ENCODE data around the gene CAPG.
"Not testable (repeated sequence)": the region's sequence is repeated elsewhere in the genome, so short reads cannot be mapped to it uniquely, and the experiment has no call there.

The CAPG gene

DNA sequence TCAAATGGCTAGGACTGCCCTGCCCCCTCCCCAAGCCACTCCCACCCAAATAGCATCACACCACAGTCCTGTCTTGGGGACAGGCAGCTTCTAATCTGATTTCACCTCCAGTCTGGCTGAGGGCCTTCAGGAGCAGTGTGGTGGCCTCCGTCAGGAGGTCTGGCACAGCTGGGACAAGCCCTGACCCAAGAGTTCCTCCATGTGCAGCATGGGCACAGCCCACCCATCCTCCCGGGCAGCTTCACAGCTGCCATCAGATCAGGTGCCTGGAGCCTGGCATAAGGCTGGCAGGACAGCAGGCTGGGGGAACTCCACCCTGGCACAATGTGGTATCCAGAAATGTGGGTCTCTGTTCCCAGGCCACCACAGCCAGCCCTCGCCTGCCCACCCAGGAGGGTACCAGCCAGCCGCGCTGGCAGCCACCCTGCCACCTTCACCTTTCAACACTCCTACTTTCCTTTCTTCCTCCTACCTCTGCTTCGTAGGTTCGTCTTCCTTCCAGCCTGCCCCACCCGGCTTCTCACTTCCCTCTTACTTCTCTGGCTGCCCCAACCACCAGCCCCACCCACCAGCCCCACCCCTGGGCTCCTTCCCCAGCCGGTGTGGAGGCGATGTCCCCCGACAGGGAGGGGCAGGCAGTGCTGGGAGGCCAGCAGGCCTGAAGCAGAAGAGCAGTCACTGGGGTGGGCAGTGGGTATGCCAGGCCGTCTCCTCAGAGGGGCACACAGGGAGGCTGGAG lies at the start of gene CAPG:
TSS of gene CAPG (minus strand) at position 522 of the 739 bp plus-strand sequence. CDS start 8,221 bp downstream, outside the sequence.
- no peak for DNase-seq (ENCODE audit: low read depth)

DNA sequence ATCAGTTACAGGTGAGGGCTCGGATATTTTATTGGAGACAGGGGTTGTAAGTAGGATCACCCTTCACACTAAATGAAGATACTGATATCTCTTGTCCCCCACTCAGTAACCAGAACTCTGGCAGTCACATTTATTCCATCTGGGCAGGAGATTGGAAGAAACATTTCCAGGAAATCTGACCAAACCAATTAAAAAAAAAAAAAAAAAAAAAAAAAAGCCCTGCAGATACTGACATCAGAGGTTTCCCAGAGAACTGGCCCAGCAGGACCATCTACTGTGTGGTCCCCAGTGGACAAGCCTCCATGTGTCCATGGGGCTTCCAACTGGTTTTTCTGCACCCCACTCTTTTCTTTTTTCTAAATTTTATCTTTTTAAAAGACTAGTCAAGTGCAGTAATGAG lies 49.6 kb upstream of the CAPG start:
- no peak for DNase-seq (ENCODE audit: low read depth)

- DNase-seq (ENCODE audit: low read depth), result no peak
These were observed 48.7 kb upstream of the CAPG start for GRCh38 chr2:85458601-85459563.

- DNase-seq (ENCODE audit: low read depth), result no peak
These were observed 47.7 kb upstream of the CAPG start for GRCh38 chr2:85457877-85458316.

DNA sequence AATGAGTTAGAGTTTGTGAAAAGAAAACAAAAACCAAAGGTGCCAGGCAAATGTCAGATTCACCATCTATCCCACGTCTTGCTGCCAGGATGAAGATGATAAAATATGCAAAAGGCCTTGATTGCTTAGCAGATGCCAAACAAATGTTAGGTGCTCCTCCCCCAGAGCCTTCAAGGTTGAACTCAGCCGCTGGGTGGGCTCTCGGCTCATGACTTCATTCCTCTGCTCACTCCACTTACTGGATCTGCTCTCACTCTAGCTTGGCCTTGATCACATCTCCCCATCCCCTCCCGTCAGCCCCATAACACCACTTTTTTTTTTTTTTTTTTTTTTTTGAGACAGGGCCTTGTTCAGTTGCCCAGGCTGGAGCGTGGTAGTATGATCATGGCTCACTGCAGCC lies 46.9 kb upstream of the CAPG start:
- no peak for DNase-seq (ENCODE audit: low read depth)

- no peak for DNase-seq (ENCODE audit: low read depth)
These were observed 45.5 kb upstream of the CAPG start for GRCh38 chr2:85455552-85456090.

DNA sequence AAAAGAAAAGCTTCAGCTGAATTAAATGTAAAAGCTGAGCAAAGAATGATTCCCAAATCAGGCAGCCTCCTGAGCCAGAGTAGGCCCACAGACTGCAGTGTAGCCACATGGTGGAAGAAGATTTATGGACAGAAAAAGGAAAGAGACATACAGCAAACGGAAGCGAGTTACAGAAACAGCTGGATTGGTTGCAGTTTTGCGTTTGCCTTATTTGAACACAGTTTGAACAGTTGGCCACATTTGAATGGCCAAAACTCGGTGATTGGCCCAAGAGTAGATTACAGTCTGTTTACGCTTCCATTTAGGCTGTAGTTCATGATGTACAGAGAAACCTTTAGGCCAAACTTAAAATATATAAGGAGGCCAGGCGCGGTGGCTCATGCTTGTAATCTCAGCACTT lies 43.4 kb upstream of the CAPG start:
- no peak for DNase-seq (ENCODE audit: low read depth)

DNA sequence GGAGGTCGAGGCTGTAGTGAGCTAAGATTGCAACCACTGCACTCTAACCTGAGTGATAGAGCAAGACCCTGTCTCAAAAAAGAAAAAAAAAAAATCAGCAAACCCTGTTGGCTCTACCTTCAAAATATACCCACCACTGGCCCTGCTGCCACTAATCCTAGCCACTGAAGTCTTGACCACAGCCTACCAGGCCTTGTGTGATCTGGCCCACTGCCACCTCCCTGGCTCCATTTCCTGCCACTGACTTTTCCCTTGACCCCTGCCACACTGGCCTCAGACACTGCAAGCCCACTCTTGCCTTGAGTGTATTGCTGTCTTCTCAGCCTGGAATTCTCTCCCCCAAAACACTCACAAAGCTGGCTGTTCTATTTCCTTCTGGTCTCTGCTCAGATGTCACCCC lies 42.1 kb upstream of the CAPG start:
- no peak for DNase-seq (ENCODE audit: low read depth)

DNA sequence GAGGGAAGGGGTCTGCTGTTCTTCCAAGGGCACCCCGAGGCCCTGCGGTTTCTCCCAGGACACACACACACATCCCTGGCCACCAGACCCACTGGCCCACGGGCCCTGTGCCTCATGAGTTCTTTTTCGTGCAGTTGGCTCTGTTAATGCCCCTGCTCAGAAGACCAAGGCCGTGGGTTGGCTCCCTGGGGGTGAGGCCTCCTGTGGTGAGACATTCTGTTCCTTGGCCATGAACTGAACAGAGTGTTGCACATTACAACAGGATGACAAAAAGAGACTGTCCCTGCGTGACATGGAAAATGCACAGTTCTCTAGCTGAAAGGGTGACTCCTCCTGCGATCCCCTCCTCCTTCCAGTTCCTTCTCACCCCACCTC lies 39.0 kb upstream of the CAPG start:
- DNase-seq (ENCODE audit: low read depth), result no peak

- DNase-seq (ENCODE audit: low read depth), result no peak
These were observed 38.5 kb upstream of the CAPG start for GRCh38 chr2:85448461-85449213.

DNA sequence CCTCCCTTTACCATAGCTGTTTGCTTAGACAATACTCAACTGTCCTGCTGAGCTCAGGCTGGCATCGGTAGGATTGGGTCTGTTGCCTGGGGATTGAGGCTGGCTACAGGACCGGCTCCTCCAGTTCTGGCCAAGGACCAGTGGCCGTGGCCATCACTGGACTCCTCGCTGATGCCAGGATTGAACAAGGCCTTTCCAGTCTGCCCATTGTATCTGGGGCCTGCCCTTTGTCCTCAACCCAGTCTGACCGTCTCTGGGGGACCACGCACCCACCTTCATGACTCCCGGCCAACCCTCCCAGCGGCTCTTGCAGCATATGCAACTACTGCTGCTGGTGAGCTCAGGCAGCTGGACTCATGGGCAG lies 37.0 kb upstream of the CAPG start:
- DNase-seq (ENCODE audit: low read depth), result no peak

DNA sequence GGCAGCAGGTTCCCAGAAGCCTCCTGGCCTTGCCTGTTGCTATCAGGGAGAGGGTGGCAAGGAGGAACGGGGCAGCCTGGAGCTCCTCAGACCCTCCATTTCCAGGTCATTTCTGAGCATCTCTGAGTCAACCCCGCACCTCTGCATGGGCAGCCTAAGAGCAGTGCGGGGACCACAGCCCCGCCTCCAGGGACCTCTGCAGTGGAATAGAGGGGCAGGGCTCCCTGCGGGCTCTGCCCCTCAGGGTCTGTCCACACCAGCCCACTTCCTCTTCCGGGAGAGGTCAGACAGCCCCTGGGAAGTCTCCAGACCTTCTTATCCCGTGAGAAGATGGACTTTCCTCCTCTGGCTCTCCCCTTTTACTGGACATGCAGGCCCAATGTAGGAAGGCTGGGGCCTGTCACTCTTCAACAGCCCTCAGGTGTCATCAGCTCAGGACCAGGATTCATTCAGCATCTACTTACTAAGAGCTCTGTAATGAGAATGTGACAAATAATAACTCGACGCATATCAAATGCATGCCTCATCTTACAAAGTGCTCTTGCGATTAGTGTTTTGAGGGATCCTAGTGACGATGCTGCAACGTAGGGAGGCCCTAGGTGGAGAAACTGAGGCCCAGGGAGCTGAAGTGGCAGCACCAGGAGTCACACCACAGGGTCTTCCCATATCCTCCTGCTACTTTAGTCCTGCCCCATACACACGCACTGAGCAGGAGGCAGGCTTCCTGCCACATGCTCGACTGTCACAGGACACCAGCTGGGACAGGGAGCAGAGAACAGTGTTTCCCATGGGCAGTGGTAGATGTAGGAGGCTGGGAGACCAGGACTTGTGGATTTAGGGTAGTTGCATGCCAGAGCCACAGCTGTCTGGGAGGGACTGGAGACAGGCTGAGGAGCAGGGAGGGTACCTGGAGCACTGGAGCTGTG lies 36.4 kb upstream of the CAPG start:
- DNase-seq (ENCODE audit: low read depth), result no peak

DNA sequence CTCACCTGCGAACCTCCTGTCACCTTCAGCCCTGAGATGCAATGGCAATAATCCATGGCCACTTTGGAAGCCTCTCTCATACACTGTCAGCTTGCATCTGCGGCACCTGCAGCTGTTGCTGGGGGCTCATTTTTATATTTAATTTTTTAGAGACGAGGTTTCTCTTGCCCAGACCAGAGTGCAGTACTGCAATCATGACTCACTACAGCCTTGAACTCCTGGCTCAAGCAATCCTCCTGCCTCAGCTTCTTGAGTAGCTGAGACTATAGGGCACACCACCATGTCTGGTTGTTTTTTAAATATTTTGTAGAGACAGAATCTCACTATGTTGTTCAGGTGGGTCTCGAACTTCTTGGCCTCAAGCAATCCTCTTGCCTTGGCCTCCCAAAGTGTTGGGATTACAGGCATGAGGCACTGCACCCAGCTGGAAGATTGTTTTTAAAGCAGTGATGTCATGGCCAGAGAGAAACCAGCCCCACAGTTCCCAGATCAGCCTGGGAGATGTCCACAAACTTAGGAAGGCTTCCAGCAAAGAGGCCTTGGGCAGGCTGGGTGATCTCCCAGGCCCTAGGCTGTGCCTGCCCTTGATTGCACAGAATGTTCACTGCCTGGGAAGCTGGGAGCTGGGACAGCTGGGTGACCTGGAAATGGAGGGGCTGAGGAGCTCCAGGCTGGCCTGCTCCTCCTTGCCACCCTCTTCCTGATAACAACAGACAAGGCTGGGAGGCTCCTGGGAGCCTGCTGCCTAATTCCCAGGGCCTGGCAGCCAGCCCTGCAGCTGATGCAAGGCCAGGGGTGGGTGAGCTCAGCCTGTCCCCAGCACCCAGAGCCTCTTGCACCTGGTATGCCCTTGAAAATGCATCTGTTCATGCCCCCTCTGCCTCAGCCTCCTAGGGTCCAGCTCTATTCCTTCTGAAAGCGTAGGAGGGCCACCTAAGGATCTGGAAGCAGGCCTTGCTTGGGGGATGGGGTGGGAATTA lies 35.4 kb upstream of the CAPG start:
- no peak for DNase-seq (ENCODE audit: low read depth)

DNA sequence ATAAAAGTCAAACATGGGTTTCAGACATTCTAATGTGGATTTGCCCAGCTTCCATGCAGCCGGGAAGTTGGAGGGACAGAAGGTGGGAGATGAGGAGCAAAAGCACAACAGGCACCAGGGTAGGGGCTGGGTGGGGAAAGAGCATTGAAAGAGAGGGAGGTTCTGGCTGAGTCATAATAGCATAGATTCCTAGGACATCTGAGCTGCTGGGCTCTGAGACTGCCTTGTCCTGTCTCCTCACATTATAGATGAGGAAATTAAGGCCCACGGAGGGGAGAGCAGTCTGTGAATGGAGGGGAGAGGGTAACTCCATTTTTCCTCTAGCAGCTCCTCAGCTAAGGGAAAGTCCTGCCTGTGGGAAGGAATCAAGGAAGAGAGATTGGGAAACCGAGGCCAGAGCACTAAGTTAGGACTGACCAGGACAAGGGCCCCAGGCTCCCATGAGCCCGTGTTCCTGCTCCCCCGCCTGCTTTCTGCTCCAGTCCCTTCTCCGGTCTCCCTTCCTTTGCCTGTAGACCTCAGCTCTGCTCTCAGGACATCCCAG lies 34.5 kb upstream of the CAPG start:
- DNase-seq (ENCODE audit: low read depth), result no peak

GRCh38 chr2:85441864-85442263 lies 31.7 kb upstream of the CAPG start:
- no peak for DNase-seq (ENCODE audit: low read depth)

DNA sequence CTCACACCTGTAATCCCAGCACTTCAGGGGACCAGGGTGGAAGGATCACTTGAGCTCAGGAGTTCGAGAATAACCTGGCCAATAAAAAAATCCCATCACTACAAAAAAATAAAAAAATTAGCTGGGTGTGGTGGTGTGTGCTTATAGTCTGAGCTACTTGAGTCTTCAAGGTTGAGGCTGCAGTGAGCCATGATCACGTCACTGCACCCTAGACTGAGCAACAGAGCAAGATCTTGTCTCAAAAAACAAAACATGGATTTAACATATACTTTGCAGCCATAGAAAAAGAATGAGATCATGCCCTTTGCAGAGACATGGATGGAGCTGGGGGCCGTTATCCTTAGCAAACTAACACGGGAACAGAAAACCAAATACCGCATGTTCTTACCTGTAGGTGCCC lies 30.6 kb upstream of the CAPG start:
- DNase-seq (ENCODE audit: low read depth), result no peak

DNA sequence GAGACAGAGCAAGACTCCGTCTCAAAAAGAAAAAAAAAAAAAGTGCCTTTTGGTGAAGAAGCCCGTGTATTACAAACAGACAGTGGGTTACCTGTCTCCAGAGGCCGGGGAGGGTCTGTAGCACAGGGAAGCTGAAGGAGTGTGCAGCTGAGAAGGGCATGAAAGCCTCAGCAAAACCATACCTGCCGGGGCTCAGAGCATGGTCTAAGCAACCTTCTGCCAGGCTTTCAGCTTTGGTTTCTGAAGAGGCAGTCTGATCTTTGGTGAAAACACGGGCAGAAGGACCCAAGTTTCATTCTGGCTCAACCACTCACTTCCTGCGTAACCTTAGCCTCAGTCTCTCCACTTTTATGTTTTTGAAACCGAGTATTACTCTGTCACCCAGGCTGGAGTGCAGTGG lies 29.8 kb upstream of the CAPG start:
- no peak for DNase-seq (ENCODE audit: low read depth)

- not testable (repeated sequence) for DNase-seq (ENCODE audit: low read depth)
These were observed 29.4 kb upstream of the CAPG start for GRCh38 chr2:85439569-85439968.

GRCh38 chr2:85439025-85439472 lies 28.9 kb upstream of the CAPG start:
- DNase-seq (ENCODE audit: low read depth), result no peak
